Glutamatergic neuron (in vitro differentiated cells): ENCODE results near the gene MTCH2. TPM values are rescaled to one million over a fixed set of nuclear protein-coding genes. Genes with fewer than 3 reads are reported as not detected.

Experiments
- DNase-seq: peaks from one replicate; pipeline ENCODE4 v3.0.0; 2022
- H3K27ac Mint-ChIP-seq: one replicate; pipeline ENCODE4 v1.8.0; 2020; ENCODE audit warnings: mild to moderate bottlenecking, mixed read lengths, inconsistent platforms; ENCODE audit not compliant: unreplicated experiment
- H3K27me3 Mint-ChIP-seq: one replicate; pipeline ENCODE4 v1.8.0; 2020; ENCODE audit warnings: mild to moderate bottlenecking, moderate library complexity, mixed read lengths, inconsistent platforms; ENCODE audit not compliant: unreplicated experiment
- H3K36me3 Mint-ChIP-seq: one replicate; pipeline ENCODE4 v1.8.0; 2020; ENCODE audit warnings: mild to moderate bottlenecking, mixed read lengths, inconsistent platforms; ENCODE audit not compliant: unreplicated experiment
- H3K4me1 Mint-ChIP-seq: one replicate; pipeline ENCODE4 v1.8.0; 2020; ENCODE audit warnings: mild to moderate bottlenecking, low read depth, mixed read lengths, inconsistent platforms; ENCODE audit not compliant: unreplicated experiment
- H3K4me3 Mint-ChIP-seq: one replicate; pipeline ENCODE4 v1.8.0; 2020; ENCODE audit warnings: mild to moderate bottlenecking, mixed read lengths, inconsistent platforms; ENCODE audit not compliant: unreplicated experiment
- H3K9me3 Mint-ChIP-seq: one replicate; pipeline ENCODE4 v1.8.0; 2020; ENCODE audit warnings: mild to moderate bottlenecking, moderate library complexity, mixed read lengths, inconsistent platforms; ENCODE audit not compliant: unreplicated experiment
- CTCF ChIP-seq: fragments of 200-600 bp; sonication (generic); IDR thresholded peaks from one replicate; pipeline ENCODE4 v1.5.0; 2021; ENCODE audit not compliant: partially characterized antibody, unreplicated experiment
- total RNA-seq: library from RNA; stranded (reverse); fragmentation: NEBNext Ultra II Directional; extraction: Animal tissue kit (Norgen Biotek cat#: 25700); gene quantifications from one replicate; pipeline ENCODE4 v1.2.1, GENCODE V29; 2021; ENCODE audit not compliant: unreplicated experiment

The MTCH2 gene
- total RNA-seq, 1 donor from 2014 or later: 144 TPM

GRCh38 chr11:47656260-47656885 is 14.0 kb upstream of the MTCH2 start:
- Mint-ChIP-seq H3K4me1 (no peaks in the 10 kb centered on the region), H3K27me3 (peaks cover 5% of the 10 kb centered on the region), H3K9me3 (peaks cover 2% of the 10 kb centered on the region), H3K4me3 (no peak overlapping the region), H3K27ac (no peak overlapping the region), H3K36me3 (no peaks in the 10 kb centered on the region)
- no peak for TF ChIP-seq CTCF
- DNase-seq: no peak

GRCh38 chr11:47651818-47652469 is 9.6 kb upstream of the MTCH2 start:
- Mint-ChIP-seq H3K27me3 (peaks cover 5% of the 10 kb centered on the region), H3K27ac (no peak overlapping the region), H3K4me1 (no peaks in the 10 kb centered on the region), H3K36me3 (no peaks in the 10 kb centered on the region), H3K9me3 (peaks cover 2% of the 10 kb centered on the region), H3K4me3 (no peak overlapping the region)
- TF ChIP-seq CTCF: no peak
- no peak for DNase-seq

- H3K36me3 Mint-ChIP-seq: no peaks in the 10 kb centered on the region
- no peak overlapping the region for H3K4me3 Mint-ChIP-seq
- TF ChIP-seq CTCF: no peak
- H3K4me1 Mint-ChIP-seq: no peaks in the 10 kb centered on the region
- no peak overlapping the region for H3K27ac Mint-ChIP-seq
- H3K27me3 Mint-ChIP-seq: no peaks in the 10 kb centered on the region
- peaks cover 2% of the 10 kb centered on the region for H3K9me3 Mint-ChIP-seq
- DNase-seq: no peak
These were observed 6.9 kb upstream of the MTCH2 start for GRCh38 chr11:47649276-47649675.

- no peak for DNase-seq
- TF ChIP-seq CTCF: no peak
- Mint-ChIP-seq H3K36me3 (peaks cover 5% of the 10 kb centered on the region), H3K4me1 (peaks cover 7% of the 10 kb centered on the region), H3K9me3 (peaks cover 9% of the 10 kb centered on the region), H3K4me3 (no peak overlapping the region), H3K27ac (no peak overlapping the region), H3K27me3 (peaks cover 8% of the 10 kb centered on the region)
These were observed 3.7 kb upstream of the MTCH2 start for GRCh38 chr11:47646019-47646418.

GRCh38 chr11:47645500-47645899 is 3.1 kb upstream of the MTCH2 start:
- no peak overlapping the region for H3K27ac Mint-ChIP-seq
- peaks cover 9% of the 10 kb centered on the region for H3K4me1 Mint-ChIP-seq
- H3K27me3 Mint-ChIP-seq: peaks cover 8% of the 10 kb centered on the region
- H3K36me3 Mint-ChIP-seq: peaks cover 5% of the 10 kb centered on the region
- peaks cover 9% of the 10 kb centered on the region for H3K9me3 Mint-ChIP-seq
- no peak for DNase-seq
- no peak overlapping the region for H3K4me3 Mint-ChIP-seq
- TF ChIP-seq CTCF: no peak
